ENCODE results near the gene XRCC3. TPM values are rescaled to one million over a fixed set of nuclear protein-coding genes. Genes with fewer than 3 reads are reported as not detected.

Gene XRCC3
- total and polyA plus RNA-seq, 2 donors (not counting 3 experiments of a cell fraction or from before 2014, with no cell fraction given), result 13.6 to 27.2 TPM

DNA sequence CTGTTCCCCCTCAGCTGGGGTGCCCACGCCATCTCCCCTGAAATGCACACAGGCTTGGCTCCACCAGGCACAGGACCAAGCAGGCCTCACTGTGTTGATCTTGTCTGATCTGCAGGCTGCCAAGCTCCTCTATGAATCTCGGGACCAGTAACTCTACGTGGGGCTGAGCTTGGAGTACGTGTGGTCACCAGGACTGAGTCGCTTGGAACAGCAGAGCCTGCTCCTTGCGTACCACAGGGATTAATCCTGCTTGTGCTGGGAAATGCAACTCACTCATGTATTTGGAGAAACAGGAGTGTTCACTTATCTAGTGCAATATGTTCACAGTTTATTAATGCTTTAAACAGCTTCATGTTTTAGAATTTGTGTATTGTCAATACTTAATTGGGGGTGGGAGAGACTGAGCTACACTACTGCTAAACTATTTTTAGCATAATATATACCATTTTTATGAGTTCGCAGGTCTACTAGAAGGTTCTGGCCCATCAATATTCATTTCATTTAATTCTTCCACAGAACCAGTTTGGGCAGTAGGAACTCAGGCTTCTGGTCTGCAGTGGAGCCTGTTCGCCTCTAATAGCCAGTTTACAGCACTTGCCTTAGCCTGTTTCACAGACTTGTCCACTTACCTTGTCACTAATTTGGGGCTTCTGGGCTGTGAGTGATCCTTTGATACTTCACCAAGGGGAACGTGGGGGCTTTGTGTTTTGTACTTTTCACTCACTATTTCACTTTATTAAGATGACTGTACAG, 17.8 kb upstream of the XRCC3 start:
- intact Hi-C loops (cut with micrococcal nuclease) (no loop called here), dilution Hi-C loops (cut with MboI; ENCODE audit: extremely low pct_ligation_motif_present, low sequenced_read_pairs) (no loop called here)
- Histone ChIP-seq H3K9me3 (replicated peaks; ENCODE audit: control insufficient read depth, insufficient read depth, low read length) (no peaks in the 10 kb centered on the region), H4K20me1 (replicated peaks; ENCODE audit: control insufficient read depth, extremely low read depth, insufficient read depth, low read length) (no peaks in the 10 kb centered on the region), H3K27ac (ENCODE audit: insufficient read depth, low read depth, low read length) (no peak overlapping the region), H3K27me3 (ENCODE audit: control insufficient read depth in 2 of 2, insufficient read depth in 2 of 2, low read length in 2 of 2) (no peaks in the 10 kb centered on the region), H3K4me2 (ENCODE audit: insufficient read depth, low read length) (no peak overlapping the region), H3K4me1 (ENCODE audit: control insufficient read depth, extremely low read depth, insufficient read depth, low read length) (no peaks in the 10 kb centered on the region), H3K9me1 (replicated peaks; ENCODE audit: control insufficient read depth, extremely low read depth, insufficient read depth, low read length) (no peaks in the 10 kb centered on the region), H3K79me2 (ENCODE audit: control insufficient read depth, insufficient read depth, low read length) (no peaks in the 10 kb centered on the region), H3K4me3 (replicated peaks in 1 of 3; ENCODE audit: insufficient read depth in 1 of 3, low read depth in 1 of 3, low read length in 3 of 3) (no peak overlapping the region), H3K9ac (replicated peaks; ENCODE audit: extremely low read depth, insufficient read depth, low read length) (no peak overlapping the region), H3K36me3 (ENCODE audit: control insufficient read depth in 2 of 2, extremely low read depth in 1 of 2, insufficient read depth in 2 of 2, low read length in 2 of 2) (peaks cover 0 to 38% of the 10 kb centered on the region in 2 experiments), H2AFZ (ENCODE audit: low read depth, low read length) (no peak overlapping the region)
- no peak for TF ChIP-seq FOS (IDR thresholded peaks at IDR 0.05; ENCODE audit: borderline replicate concordance, insufficient read depth, low read length)
- TF ChIP-seq EZH2 (IDR thresholded peaks at IDR 0.05; ENCODE audit: borderline replicate concordance, low read depth, low read length, severe bottlenecking), result no peak
- no peak for TF ChIP-seq GATA2 (IDR thresholded peaks at IDR 0.05; ENCODE audit: insufficient read depth, insufficient read length, low read depth, low read length)
- no peak for TF ChIP-seq JUN (IDR thresholded peaks at IDR 0.05; ENCODE audit: borderline replicate concordance, insufficient read depth, insufficient read length, low read depth)
- TF ChIP-seq POLR2A (IDR thresholded peaks at IDR 0.05; ENCODE audit: low read depth, low read length), result no peak
- TF ChIP-seq, protein P1, sequence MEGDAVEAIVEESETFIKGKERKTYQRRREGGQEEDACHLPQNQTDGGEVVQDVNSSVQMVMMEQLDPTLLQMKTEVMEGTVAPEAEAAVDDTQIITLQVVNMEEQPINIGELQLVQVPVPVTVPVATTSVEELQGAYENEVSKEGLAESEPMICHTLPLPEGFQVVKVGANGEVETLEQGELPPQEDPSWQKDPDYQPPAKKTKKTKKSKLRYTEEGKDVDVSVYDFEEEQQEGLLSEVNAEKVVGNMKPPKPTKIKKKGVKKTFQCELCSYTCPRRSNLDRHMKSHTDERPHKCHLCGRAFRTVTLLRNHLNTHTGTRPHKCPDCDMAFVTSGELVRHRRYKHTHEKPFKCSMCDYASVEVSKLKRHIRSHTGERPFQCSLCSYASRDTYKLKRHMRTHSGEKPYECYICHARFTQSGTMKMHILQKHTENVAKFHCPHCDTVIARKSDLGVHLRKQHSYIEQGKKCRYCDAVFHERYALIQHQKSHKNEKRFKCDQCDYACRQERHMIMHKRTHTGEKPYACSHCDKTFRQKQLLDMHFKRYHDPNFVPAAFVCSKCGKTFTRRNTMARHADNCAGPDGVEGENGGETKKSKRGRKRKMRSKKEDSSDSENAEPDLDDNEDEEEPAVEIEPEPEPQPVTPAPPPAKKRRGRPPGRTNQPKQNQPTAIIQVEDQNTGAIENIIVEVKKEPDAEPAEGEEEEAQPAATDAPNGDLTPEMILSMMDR (IDR thresholded peaks at IDR 0.05; ENCODE audit: extremely low read depth in 1 of 2, insufficient read depth in 1 of 2, low read depth in 1 of 2, low read length in 2 of 2), result no peak
- TF ChIP-seq MYC (IDR thresholded peaks at IDR 0.05; ENCODE audit: low read depth, low read length), result no peak
- no peak for TF ChIP-seq POLR2AphosphoS5 (IDR thresholded peaks at IDR 0.05; ENCODE audit: insufficient read depth, low read depth, low read length)
- TF ChIP-seq, protein P2, sequence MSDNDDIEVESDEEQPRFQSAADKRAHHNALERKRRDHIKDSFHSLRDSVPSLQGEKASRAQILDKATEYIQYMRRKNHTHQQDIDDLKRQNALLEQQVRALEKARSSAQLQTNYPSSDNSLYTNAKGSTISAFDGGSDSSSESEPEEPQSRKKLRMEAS (IDR thresholded peaks at IDR 0.05; ENCODE audit: insufficient read depth, insufficient read length), result no peak
- ChIA-PET CTCF (interaction anchor here (1.3 kb wide), 1 partner anchor 20 kb away, joined by 3 read pairs; no protein-coding TSS in a partner anchor), POLR2A (no interaction called here)
- no peak for DNase-seq (ENCODE audit: low read depth, low spot score)
- TSS peak; percentile 53 for BruUV-seq (replicated peaks)
- FAIRE-seq, result no peak

Data from endothelial cell of umbilical vein (primary cell).